Measurements from ENCODE around the gene MIDN.

Gene MIDN

DNA sequence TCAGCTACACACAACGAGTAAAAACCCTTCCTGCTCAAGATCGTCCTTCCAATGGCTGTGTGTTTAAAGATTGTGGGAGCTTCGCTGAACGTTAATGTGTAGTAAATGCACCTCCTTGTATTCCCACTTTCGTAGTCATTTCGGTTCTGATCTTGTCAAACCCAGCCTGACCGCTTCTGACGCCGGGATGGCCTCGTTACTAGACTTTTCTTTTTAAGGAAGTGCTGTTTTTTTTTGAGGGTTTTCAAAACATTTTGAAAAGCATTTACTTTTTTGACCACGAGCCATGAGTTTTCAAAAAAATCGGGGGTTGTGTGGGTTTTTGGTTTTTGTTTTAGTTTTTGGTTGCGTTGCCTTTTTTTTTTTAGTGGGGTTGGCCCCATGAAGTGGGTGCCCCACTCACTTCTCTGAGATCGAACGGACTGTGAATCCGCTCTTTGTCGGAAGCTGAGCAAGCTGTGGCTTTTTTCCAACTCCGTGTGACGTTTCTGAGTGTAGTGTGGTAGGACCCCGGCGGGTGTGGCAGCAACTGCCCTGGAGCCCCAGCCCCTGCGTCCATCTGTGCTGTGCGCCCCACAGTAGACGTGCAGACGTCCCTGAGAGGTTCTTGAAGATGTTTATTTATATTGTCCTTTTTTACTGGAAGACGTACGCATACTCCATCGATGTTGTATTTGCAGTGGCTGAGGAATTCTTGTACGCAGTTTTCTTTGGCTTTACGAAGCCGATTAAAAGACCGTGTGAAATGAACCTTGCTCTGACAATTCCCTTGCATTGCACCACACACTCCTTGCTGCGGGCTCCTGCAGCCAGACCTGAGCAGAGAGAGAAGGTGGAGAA is 24.3 kb downstream of the MIDN start:
- DNase-seq (ENCODE audit: low spot score): no peak
- no peak overlapping the region for H3K18ac ChIP-seq (ENCODE audit: low read length)
- H3K14ac ChIP-seq (ENCODE audit: low read length): no peak overlapping the region
- H3K27me3 ChIP-seq (ENCODE audit: control insufficient read depth in 3 of 3, insufficient read depth in 3 of 3, low read depth in 1 of 3, low read length in 3 of 3): no peaks in the 10 kb centered on the region
- H2AFZ ChIP-seq (ENCODE audit: low read length): no peak overlapping the region
- H4K8ac ChIP-seq (ENCODE audit: low read depth, low read length): no peak overlapping the region
- H2AK5ac ChIP-seq (ENCODE audit: low read depth, low read length): no peak overlapping the region
- peak overlapping the region; percentile 2 for H3K9ac ChIP-seq (ENCODE audit: low read depth, low read length, poor library complexity)
- H4K91ac ChIP-seq (ENCODE audit: low read depth, low read length, poor library complexity): no peak overlapping the region
- no peak overlapping the region for H2BK12ac ChIP-seq (ENCODE audit: low read length)
- no peak overlapping the region for H3K27ac ChIP-seq (replicated peaks; ENCODE audit: low read length)
- no peak overlapping the region for H3K4me3 ChIP-seq (ENCODE audit: low read length in 2 of 2)
- H3K79me1 ChIP-seq (ENCODE audit: low read depth, low read length): peaks cover 15% of the 10 kb centered on the region
- no peak overlapping the region for H2BK5ac ChIP-seq (ENCODE audit: low read length)
- no peak overlapping the region for H2BK120ac ChIP-seq (ENCODE audit: low read depth, low read length)
- peaks cover 33 to 40% of the 10 kb centered on the region in 2 donors for H3K4me1 ChIP-seq (ENCODE audit: control insufficient read depth in 2 of 2, insufficient read depth in 1 of 2, low read depth in 1 of 2, low read length in 2 of 2)
- no peak overlapping the region for H2BK15ac ChIP-seq (ENCODE audit: low read length)
- no peak overlapping the region for H3K23ac ChIP-seq (ENCODE audit: low read depth, low read length, poor library complexity)
- H3K4me2 ChIP-seq (ENCODE audit: insufficient read depth, low read length, poor library complexity, severe bottlenecking): no peak overlapping the region
- no peaks in the 10 kb centered on the region for H3K9me3 ChIP-seq (replicated peaks in 1 of 2; ENCODE audit: control insufficient read depth in 2 of 2, insufficient read depth in 1 of 2, low read depth in 1 of 2, low read length in 2 of 2)
- peaks cover 43 to 66% of the 10 kb centered on the region in 2 donors for H3K36me3 ChIP-seq (replicated peaks in 1 of 2; ENCODE audit: control insufficient read depth in 2 of 2, insufficient read depth in 2 of 2, low read length in 2 of 2)
- H3K4ac ChIP-seq (ENCODE audit: low read length): no peak overlapping the region
- WGBS, 2 donors (ENCODE audit: extremely low coverage in 2 of 2, insufficient read length in 2 of 2, insufficient replicate concordance in 1 of 2): no CpG with 5 or more reads among the region's 33 CpGs

GRCh38 chr19:1273263-1274041 is 25.1 kb downstream of the MIDN start:
- no CpG with 5 or more reads among the region's 25 CpGs for whole genome bisulfite sequencing, 2 donors (ENCODE audit: extremely low coverage in 2 of 2, insufficient read length in 2 of 2, insufficient replicate concordance in 1 of 2)
- Histone ChIP-seq H2AFZ (ENCODE audit: low read length) (no peak overlapping the region), H3K9ac (ENCODE audit: low read depth, low read length, poor library complexity) (no peak overlapping the region), H2BK12ac (ENCODE audit: low read length) (no peak overlapping the region), H4K91ac (ENCODE audit: low read depth, low read length, poor library complexity) (no peak overlapping the region), H3K4ac (ENCODE audit: low read length) (no peak overlapping the region), H3K27ac (replicated peaks; ENCODE audit: low read length) (peak overlapping the region; percentile 100), H2AK5ac (ENCODE audit: low read depth, low read length) (no peak overlapping the region), H3K4me3 (ENCODE audit: low read length in 2 of 2) (no peak overlapping the region), H3K9me3 (replicated peaks in 1 of 2; ENCODE audit: control insufficient read depth in 2 of 2, insufficient read depth in 1 of 2, low read depth in 1 of 2, low read length in 2 of 2) (no peaks in the 10 kb centered on the region), H3K23ac (ENCODE audit: low read depth, low read length, poor library complexity) (peak overlapping the region; percentile 99), H3K4me2 (ENCODE audit: insufficient read depth, low read length, poor library complexity, severe bottlenecking) (no peak overlapping the region), H3K4me1 (ENCODE audit: control insufficient read depth in 2 of 2, insufficient read depth in 1 of 2, low read depth in 1 of 2, low read length in 2 of 2) (peaks cover 26 to 32% of the 10 kb centered on the region in 2 donors), H4K8ac (ENCODE audit: low read depth, low read length) (no peak overlapping the region), H3K79me1 (ENCODE audit: low read depth, low read length) (peaks cover 18% of the 10 kb centered on the region), H2BK15ac (ENCODE audit: low read length) (no peak overlapping the region), H3K27me3 (ENCODE audit: control insufficient read depth in 3 of 3, insufficient read depth in 3 of 3, low read depth in 1 of 3, low read length in 3 of 3) (no peaks in the 10 kb centered on the region), H2BK120ac (ENCODE audit: low read depth, low read length) (no peak overlapping the region), H3K14ac (ENCODE audit: low read length) (no peak overlapping the region), H3K36me3 (replicated peaks in 1 of 2; ENCODE audit: control insufficient read depth in 2 of 2, insufficient read depth in 2 of 2, low read length in 2 of 2) (peaks cover 43 to 69% of the 10 kb centered on the region in 2 donors), H2BK5ac (ENCODE audit: low read length) (no peak overlapping the region), H3K18ac (ENCODE audit: low read length) (no peak overlapping the region)
- no peak for DNase-seq (ENCODE audit: low spot score)

GRCh38 chr19:1274081-1274851 is 25.9 kb downstream of the MIDN start:
- Histone ChIP-seq H3K4me1 (ENCODE audit: control insufficient read depth in 2 of 2, insufficient read depth in 1 of 2, low read depth in 1 of 2, low read length in 2 of 2) (peaks cover 22 to 28% of the 10 kb centered on the region in 2 donors), H3K79me1 (ENCODE audit: low read depth, low read length) (peaks cover 18% of the 10 kb centered on the region), H3K4me3 (ENCODE audit: low read length in 2 of 2) (peak overlapping the region in 1 of 2 donors; percentile 77), H4K8ac (ENCODE audit: low read depth, low read length) (no peak overlapping the region), H2AK5ac (ENCODE audit: low read depth, low read length) (peak overlapping the region; percentile 82), H3K14ac (ENCODE audit: low read length) (no peak overlapping the region), H2BK15ac (ENCODE audit: low read length) (no peak overlapping the region), H3K9ac (ENCODE audit: low read depth, low read length, poor library complexity) (peak overlapping the region; percentile 51), H3K23ac (ENCODE audit: low read depth, low read length, poor library complexity) (peak overlapping the region; percentile 99), H3K4me2 (ENCODE audit: insufficient read depth, low read length, poor library complexity, severe bottlenecking) (peak overlapping the region; percentile 60), H3K4ac (ENCODE audit: low read length) (no peak overlapping the region), H3K18ac (ENCODE audit: low read length) (peak overlapping the region; percentile 83), H4K91ac (ENCODE audit: low read depth, low read length, poor library complexity) (peak overlapping the region; percentile 54), H2BK5ac (ENCODE audit: low read length) (peak overlapping the region; percentile 99), H2AFZ (ENCODE audit: low read length) (no peak overlapping the region), H3K9me3 (replicated peaks in 1 of 2; ENCODE audit: control insufficient read depth in 2 of 2, insufficient read depth in 1 of 2, low read depth in 1 of 2, low read length in 2 of 2) (no peaks in the 10 kb centered on the region), H3K27me3 (ENCODE audit: control insufficient read depth in 3 of 3, insufficient read depth in 3 of 3, low read depth in 1 of 3, low read length in 3 of 3) (no peaks in the 10 kb centered on the region), H2BK120ac (ENCODE audit: low read depth, low read length) (no peak overlapping the region), H2BK12ac (ENCODE audit: low read length) (no peak overlapping the region), H3K27ac (replicated peaks; ENCODE audit: low read length) (peak overlapping the region; percentile 100), H3K36me3 (replicated peaks in 1 of 2; ENCODE audit: control insufficient read depth in 2 of 2, insufficient read depth in 2 of 2, low read length in 2 of 2) (peaks cover 48 to 77% of the 10 kb centered on the region in 2 donors)
- WGBS, 2 donors (ENCODE audit: extremely low coverage in 2 of 2, insufficient read length in 2 of 2, insufficient replicate concordance in 1 of 2): no CpG with 5 or more reads among the region's 46 CpGs
- no peak for DNase-seq (ENCODE audit: low spot score)

Measured in neuronal stem cell (in vitro differentiated cells).